Measurements from ENCODE around the gene TUBB4A. TPM values are rescaled to one million over a fixed set of nuclear protein-coding genes. Genes with fewer than 3 reads are reported as not detected.

Gene TUBB4A
- total and polyA plus RNA-seq, 10 of the 15 experiments (the other 5 are each of a cell fraction or from before 2014, with no cell fraction given): 0.29 to 22.4 (median 3.8) TPM

DNA sequence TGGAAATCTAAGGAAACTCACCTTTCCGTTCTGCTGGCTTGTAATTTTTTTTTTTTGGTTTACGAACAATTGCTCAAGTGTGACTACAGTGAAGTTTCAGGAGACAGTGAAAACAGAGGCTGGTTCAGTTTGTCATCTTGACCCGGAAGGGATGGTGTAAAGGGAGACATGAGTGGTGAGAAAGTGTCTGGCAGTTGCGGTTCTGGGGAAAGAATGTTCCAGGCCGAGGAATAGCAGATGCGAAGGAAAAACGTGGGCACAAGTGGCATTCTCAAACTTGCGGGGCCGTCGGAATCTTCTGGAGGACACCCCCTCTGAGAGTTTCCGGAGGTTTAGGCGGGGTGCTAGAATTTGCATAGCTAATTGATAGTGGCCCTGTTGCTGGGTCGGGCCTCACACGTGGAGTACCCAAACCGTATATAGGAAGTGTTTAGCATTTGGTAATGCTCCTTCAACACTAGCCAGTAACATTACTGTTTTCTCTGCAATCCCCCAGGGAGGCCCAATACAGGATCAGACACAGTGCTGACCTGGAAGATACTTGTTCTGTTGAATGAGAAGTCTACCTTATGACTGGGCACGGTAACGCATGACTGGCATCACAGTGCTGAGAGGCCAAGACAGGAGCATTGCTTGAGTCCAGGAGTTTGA lies 25.9 kb upstream of the TUBB4A start (continued):
- no peak for TF ChIP-seq BACH1 (IDR thresholded peaks at IDR 0.05; ENCODE audit: borderline replicate concordance)
- TF ChIP-seq CREM (IDR thresholded peaks at IDR 0.05; ENCODE audit: low read depth): peak; percentile 48
- peak; percentile 45; the same call in 1 of the 2 replicates for TF ChIP-seq PAX8 (IDR thresholded peaks at IDR 0.05)
- TF ChIP-seq CUX1 (IDR thresholded peaks at IDR 0.05; ENCODE audit: insufficient replicate concordance, low read depth, low read length): no peak
- peak; percentile 55 for TF ChIP-seq RAD51 (IDR thresholded peaks at IDR 0.05)
- 0 out of 2 replicates have a peak, but pooled peaks have one; percentile 79 for TF ChIP-seq STAT3 (IDR thresholded peaks at IDR 0.05; ENCODE audit: low read depth, low read length)
- TF ChIP-seq IRF5 (IDR thresholded peaks at IDR 0.05; ENCODE audit: borderline replicate concordance): peak; percentile 35; the same call in 1 of the 2 replicates
- TF ChIP-seq NR2C2 (IDR thresholded peaks at IDR 0.05; ENCODE audit: borderline replicate concordance, control insufficient read depth, insufficient read length, low read depth): no peak
- TF ChIP-seq, protein P1, sequence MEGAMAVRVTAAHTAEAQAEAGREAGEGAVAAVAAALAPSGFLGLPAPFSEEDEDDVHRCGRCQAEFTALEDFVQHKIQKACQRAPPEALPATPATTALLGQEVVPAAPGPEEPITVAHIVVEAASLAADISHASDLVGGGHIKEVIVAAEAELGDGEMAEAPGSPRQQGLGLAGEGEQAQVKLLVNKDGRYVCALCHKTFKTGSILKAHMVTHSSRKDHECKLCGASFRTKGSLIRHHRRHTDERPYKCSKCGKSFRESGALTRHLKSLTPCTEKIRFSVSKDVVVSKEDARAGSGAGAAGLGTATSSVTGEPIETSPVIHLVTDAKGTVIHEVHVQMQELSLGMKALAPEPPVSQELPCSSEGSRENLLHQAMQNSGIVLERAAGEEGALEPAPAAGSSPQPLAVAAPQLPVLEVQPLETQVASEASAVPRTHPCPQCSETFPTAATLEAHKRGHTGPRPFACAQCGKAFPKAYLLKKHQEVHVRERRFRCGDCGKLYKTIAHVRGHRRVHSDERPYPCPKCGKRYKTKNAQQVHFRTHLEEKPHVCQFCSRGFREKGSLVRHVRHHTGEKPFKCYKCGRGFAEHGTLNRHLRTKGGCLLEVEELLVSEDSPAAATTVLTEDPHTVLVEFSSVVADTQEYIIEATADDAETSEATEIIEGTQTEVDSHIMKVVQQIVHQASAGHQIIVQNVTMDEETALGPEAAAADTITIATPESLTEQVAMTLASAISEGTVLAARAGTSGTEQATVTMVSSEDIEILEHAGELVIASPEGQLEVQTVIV (IDR thresholded peaks at IDR 0.05; ENCODE audit: borderline replicate concordance, partially characterized antibody): peak; percentile 60
- peak; percentile 57; the same call in 1 of the 2 replicates for TF ChIP-seq RB1 (IDR thresholded peaks at IDR 0.05; ENCODE audit: borderline replicate concordance)
- TF ChIP-seq CBFB (IDR thresholded peaks at IDR 0.05; ENCODE audit: low read depth): peak; percentile 38; the same call in 1 of the 2 replicates
- TF ChIP-seq LARP7 (IDR thresholded peaks at IDR 0.05): no peak
- no peak; the same call in 1 of the 2 replicates for TF ChIP-seq ASH2L (IDR thresholded peaks at IDR 0.05; ENCODE audit: borderline replicate concordance, low read depth)
- TF ChIP-seq HDAC6 (IDR thresholded peaks at IDR 0.05; ENCODE audit: unreplicated experiment): no peak
- no peak for TF ChIP-seq TCF7 (IDR thresholded peaks at IDR 0.05; ENCODE audit: borderline replicate concordance)
- TF ChIP-seq, protein P2, sequence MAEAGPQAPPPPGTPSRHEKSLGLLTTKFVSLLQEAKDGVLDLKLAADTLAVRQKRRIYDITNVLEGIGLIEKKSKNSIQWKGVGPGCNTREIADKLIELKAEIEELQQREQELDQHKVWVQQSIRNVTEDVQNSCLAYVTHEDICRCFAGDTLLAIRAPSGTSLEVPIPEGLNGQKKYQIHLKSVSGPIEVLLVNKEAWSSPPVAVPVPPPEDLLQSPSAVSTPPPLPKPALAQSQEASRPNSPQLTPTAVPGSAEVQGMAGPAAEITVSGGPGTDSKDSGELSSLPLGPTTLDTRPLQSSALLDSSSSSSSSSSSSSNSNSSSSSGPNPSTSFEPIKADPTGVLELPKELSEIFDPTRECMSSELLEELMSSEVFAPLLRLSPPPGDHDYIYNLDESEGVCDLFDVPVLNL (IDR thresholded peaks at IDR 0.05; ENCODE audit: low read depth, low read length): no peak
- TF ChIP-seq CHD2 (IDR thresholded peaks at IDR 0.05; ENCODE audit: borderline replicate concordance, low read depth, low read length): peak; percentile 51; the same call in 1 of the 2 replicates
- TF ChIP-seq MTA2 (IDR thresholded peaks at IDR 0.05; ENCODE audit: low read depth): peak; percentile 88
- peak; percentile 25; the same call in 1 of the 2 replicates for TF ChIP-seq DPF2 (IDR thresholded peaks at IDR 0.05)
- peak; percentile 65; the same call in 1 of the 2 replicates for TF ChIP-seq NFIC (IDR thresholded peaks at IDR 0.05; ENCODE audit: low read depth, low read length)
- 0 out of 2 replicates have a peak, but pooled peaks have one; percentile 2 for TF ChIP-seq MEF2A (IDR thresholded peaks at IDR 0.05; ENCODE audit: insufficient read depth, low read depth, low read length)

Measured in GM12878 (cell line).